ENCODE measurements around the gene UBAP2.

Gene UBAP2

DNA sequence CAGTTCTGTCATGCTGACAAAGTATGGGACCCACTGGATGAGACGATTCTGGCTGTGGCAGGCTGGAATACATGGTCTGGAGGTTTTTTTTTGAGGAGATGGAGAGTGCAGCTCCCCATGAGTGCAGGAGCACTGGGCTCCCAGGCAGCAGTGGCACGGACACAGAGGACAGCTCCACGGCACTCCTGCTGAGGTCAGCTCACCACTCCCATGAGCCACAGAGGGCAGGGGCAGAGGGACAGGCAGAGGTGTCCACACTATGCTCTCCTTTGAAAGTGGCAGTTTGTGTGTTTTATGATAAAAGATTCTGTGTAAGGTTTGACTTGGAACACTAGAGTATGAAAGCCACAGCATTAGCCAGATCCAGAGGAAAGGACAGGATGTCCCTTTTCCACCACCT is 117.4 kb downstream of the UBAP2 start:
- TF ChIP-seq, protein P1, sequence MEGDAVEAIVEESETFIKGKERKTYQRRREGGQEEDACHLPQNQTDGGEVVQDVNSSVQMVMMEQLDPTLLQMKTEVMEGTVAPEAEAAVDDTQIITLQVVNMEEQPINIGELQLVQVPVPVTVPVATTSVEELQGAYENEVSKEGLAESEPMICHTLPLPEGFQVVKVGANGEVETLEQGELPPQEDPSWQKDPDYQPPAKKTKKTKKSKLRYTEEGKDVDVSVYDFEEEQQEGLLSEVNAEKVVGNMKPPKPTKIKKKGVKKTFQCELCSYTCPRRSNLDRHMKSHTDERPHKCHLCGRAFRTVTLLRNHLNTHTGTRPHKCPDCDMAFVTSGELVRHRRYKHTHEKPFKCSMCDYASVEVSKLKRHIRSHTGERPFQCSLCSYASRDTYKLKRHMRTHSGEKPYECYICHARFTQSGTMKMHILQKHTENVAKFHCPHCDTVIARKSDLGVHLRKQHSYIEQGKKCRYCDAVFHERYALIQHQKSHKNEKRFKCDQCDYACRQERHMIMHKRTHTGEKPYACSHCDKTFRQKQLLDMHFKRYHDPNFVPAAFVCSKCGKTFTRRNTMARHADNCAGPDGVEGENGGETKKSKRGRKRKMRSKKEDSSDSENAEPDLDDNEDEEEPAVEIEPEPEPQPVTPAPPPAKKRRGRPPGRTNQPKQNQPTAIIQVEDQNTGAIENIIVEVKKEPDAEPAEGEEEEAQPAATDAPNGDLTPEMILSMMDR (IDR thresholded peaks at IDR 0.05; ENCODE audit: insufficient read depth, missing control alignments) = no peak
- FAIRE-seq (no peak), DNase-seq (ENCODE audit: insufficient read length, low spot score) (no peak)

DNA sequence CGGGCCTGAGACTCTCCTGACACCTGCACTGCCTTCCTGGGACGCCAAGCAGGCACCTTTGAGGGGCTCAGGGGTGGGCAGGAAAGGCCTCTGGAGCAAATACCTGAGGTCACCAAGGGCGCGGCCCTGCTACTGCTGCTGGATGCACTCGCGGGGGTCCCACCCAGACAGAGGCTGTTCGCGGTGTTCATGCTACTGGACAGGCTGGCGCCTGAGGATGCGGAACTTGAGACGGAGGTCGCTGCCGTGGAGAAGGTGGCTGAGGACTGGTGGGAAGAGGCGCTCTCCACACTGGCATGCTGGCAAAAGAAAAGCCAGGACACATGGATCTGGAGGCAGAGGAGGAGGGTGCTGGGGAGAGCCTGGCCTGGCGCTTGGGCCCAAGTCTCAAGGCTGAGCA is 121.0 kb downstream of the UBAP2 start:
- TF ChIP-seq, protein P1 (IDR thresholded peaks at IDR 0.05; ENCODE audit: insufficient read depth, missing control alignments) = no peak
- FAIRE-seq = no peak
- DNase-seq (ENCODE audit: insufficient read length, low spot score) = no peak

DNA sequence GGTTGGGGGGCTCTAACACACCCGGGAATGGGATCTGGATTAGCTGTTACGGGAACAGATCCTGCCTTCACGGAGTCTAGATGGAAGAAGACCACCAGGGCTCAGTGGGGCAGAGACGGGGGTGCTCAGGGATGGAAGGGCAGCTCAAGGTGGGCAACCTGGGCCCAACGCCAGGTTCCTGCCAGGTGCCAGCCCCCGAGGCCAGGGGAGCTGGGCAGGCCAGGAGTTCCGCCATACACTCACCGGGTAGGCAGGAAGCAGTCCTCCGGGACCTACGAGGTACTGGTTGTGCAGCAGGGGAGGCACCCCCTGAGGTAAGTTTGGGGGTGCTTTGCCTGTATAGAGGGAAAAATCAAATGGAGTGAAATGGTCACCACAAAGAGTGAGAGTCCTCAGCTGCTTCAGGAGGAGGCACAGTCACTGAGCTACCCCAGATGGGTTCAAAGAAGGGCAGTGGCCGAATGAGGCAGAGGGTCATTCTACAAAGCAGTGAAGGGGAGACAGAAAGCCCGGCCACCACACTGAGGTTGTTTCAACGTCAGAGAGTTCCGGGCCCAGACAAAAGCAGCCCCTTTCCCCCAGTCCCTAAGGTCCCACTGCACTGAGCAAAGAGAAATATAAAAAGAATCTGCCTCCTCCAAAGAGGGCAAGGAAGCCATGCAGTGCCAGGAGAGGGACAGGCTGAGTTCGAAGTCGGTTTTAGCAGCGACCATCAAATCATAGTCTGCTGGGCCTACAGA is 121.8 kb downstream of the UBAP2 start:
- no peak for FAIRE-seq

DNA sequence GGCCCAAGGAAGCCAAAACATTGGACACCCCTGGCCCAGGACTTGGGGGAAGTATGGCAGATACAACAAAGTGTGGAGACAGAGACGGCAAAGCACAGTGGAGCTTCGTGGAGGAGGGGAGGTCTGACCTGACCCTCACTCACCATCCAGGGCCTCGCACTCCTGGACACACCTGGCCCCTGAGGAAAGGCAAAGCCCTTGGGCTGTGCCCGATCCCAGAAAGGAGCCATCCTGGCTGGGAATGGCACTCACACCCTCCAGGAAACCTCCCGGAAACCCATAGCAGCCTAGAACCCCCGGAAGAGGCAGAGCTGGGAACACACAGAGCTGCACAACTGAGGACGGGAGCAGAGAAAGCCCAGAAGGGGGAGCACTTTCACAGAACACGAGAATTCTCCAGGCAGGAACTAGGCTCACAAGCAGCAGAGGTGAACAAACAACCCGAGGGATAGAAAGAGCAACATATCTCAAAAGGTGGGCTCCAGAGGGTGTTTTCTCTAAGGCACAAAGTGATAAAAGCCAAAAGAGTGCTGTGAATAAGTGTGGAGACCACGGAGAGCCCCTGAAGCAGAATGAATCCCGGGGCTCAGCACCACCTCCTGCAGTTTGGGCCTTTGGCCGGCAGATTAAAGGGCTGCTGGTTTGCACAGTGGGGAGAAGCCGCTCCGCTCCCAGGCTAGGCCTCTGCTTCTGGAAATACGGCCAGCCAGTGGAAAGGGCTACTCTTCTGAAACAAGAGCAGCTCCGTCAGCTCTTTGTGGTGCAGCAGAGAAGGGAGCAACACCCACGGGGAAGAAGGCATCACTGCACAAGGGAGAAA is 123.5 kb downstream of the UBAP2 start:
- no peak for FAIRE-seq
- TF ChIP-seq, protein P1 (IDR thresholded peaks at IDR 0.05; ENCODE audit: insufficient read depth, missing control alignments) = peak; percentile 59
- DNase-seq (ENCODE audit: insufficient read length, low spot score) = peak; percentile 60

More for the DNA sequence above, 121.8 kb downstream of the UBAP2 start:
- TF ChIP-seq, protein P1 (IDR thresholded peaks at IDR 0.05; ENCODE audit: insufficient read depth, missing control alignments) = no peak
- DNase-seq (ENCODE audit: insufficient read length, low spot score) = no peak

DNA sequence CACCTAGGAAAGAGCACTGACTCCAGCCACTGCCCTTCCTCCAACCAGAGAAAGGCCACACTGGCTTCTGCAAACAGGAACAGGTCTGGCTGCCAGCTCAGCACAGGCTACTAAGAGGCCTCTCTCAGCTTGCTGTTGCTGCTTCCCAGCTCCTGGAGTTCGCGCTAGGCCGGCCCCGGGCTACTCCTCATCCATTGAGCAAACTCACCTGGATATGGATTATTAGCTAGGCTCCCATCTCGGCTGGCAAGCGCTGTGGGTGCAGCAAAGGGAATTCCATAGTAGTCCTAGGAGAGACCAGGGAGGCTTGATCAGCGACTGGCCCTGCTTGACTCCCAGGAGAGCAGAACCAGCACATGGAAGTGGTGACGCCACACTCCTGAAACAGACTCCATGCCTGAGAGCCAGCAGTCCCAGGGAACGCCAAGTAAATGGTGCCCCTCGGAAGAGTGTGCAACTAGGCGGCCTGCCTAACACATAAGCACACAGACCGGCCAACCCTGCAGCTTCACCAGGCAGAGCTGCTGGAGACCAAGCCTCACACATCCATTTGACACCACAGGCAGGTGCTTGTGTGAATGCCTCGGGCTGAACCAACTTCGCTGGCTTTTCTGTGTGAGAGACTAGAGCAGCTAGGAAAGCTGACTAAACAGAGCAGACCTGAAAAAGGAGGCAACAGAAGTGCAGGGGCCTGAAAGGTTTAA is 124.5 kb downstream of the UBAP2 start:
- TF ChIP-seq, protein P1 (IDR thresholded peaks at IDR 0.05; ENCODE audit: insufficient read depth, missing control alignments) = no peak
- DNase-seq (ENCODE audit: insufficient read length, low spot score) (no peak), FAIRE-seq (no peak)

DNA sequence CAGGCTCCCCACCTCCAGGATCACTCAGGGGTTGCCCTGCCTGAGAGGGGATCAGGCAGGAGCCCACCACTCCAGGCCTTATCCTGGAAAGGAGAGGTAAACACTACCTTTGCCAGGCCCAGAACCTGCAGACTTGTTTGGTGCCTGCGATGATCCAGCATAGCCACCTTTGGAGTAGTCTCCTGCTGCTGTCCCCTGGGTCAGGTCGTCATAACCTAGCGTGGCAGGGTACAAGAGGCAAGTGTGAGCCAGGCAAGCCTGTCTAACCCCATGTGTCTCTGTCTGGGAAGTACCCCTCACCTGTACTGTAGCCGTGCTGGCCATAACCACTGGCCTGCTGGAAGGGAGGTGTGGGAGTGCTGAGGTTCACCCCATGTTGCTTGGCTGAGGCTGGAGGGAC is 125.6 kb downstream of the UBAP2 start:
- TF ChIP-seq, protein P1 (IDR thresholded peaks at IDR 0.05; ENCODE audit: insufficient read depth, missing control alignments) = no peak
- DNase-seq (ENCODE audit: insufficient read length, low spot score) = no peak
- FAIRE-seq = no peak
